Activated T-cell treated with anti-CD3 and anti-CD28 coated beads for 48 hours (primary cell): ENCODE results near the gene VSX1.

Experiments used
- DNase-seq: peaks from one replicate; pipeline ENCODE4 v3.0.0-alpha.2; 2020; ENCODE audit warnings: low read depth

VSX1 gene

DNA sequence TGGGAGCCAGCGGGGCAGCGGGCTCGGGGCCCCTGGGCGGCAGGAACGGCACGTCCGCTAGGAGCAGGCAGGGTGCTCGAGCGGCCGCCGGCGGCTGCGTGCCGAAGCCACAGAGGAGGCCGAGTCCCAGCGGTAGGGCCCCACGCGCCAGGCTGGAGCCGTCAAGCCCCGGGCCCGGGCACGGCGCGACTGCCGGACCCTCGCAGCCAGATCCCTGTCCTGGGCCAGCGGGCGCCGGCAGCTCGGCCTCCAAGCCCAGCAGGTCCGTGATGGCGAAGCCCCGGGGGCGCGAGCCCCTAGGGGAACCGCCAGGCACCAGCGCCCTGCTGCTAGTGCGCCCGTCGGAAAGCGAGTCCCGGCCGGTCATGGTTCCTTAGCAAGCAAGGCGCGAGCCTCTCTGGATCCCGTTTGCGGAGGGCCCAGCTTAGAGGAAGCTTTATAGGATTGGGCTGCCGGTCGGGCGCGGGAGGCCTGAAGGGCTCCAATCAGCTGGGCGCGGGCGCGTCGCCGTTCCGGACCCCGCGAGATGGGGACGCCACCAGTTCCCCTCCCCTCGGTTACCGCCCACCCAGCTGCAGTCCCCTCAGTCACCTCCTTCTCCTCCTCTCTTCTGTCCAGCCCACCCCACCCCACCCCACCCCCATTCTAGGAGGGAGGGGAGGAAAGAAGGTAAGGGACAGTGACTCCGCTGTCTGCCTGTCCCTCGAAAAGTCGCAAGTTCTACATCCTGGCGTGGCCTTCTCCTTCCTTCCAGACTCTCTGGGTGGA lies at the start of gene VSX1:
TSS of gene VSX1 (minus strand) at position 412 of the 768 bp plus-strand sequence. CDS start at position 367, 45 bp downstream.
- no peak for DNase-seq

DNA sequence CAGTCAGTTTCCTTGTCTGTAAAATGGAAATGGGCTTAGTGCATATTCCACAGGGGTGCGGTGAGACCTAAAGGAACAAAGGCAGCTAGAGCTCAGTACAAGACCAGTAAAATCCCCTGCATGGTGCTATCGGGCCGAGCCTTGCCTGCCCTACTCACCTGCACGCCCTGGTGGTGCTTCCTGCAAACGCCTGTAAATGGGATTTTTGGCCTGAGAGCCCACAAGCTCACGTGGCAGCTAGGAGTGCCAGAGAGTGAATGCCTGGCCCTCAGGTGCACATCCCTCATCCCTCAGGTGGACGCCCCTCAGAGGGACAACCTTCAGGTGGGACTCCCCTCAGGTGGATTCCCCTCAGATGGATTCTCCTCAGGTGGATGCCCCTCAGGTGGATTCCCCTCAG lies 48.0 kb upstream of the VSX1 start:
- DNase-seq, result no peak

DNA sequence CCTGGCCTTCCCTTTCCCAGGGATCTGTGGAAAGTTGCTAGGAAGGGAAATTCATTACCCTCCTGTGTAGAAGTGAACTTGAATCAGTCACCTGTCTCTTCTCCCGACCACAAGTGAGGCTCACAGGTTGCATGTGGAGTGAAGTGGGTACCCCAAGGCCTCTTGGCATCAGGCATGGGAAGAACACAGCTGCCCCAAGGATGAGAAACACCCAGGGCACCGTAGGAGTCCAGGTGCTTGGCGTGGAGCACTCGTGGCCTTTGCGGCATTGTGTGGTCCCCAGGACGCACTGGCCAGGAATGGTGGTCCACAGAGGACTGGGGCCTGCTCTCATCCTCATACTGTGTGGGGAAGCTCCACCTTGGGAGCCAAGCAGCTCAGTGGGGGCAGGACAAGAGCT lies 47.5 kb upstream of the VSX1 start:
- no peak for DNase-seq

DNA sequence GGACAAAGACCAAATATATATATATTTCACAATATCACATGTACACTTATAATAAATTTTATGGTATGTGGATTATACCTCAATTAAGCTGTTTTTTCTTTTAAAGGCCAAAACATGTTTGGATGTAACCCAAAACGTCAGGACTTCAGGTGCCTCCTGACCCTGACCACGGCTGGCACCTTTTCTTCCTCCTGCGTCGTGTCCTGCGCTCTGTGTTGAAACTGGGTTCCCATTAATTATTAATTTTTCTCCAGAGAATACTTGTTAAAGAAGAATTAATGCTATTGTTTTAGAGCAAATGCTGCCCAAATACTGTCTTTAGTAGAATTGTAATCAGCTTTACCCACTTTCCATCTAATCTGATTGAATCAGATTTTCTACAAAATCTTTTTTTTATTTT lies 46.7 kb upstream of the VSX1 start:
- no peak for DNase-seq

DNA sequence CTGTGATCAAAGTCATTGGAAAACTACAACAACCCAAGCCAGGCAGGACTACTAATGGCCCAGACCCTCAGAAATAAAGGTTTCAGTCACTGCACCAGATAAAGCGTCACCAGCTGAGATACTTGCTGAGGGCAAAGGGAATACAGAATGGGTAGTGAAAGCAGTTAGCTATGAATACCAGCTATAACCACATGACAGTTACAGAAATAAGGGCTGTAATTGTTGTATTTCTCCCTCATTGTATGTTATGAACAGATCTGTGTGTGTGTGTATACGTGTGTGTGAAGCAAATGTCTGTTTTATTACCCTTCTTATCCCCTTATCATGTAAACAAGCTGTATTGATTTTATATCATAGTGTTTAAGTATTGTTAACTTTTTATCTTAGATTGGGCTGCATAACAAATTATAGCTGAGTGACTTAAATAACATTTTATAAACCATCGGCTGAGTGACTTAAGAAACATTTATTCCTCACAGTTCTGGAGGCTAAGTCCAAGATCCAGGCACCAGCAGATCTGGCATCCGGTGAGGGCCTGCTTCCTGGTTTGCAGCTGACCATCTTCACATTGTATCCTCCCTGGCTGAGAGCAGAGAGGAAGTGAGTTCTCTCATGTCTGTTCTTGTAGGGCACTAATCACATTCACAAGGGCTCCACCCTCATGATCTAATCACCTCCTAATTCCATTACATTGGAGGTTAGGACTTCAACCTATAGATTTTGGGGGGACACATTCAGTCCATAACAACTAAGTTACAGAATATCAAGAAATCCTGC lies 46.0 kb upstream of the VSX1 start:
- no peak for DNase-seq

DNA sequence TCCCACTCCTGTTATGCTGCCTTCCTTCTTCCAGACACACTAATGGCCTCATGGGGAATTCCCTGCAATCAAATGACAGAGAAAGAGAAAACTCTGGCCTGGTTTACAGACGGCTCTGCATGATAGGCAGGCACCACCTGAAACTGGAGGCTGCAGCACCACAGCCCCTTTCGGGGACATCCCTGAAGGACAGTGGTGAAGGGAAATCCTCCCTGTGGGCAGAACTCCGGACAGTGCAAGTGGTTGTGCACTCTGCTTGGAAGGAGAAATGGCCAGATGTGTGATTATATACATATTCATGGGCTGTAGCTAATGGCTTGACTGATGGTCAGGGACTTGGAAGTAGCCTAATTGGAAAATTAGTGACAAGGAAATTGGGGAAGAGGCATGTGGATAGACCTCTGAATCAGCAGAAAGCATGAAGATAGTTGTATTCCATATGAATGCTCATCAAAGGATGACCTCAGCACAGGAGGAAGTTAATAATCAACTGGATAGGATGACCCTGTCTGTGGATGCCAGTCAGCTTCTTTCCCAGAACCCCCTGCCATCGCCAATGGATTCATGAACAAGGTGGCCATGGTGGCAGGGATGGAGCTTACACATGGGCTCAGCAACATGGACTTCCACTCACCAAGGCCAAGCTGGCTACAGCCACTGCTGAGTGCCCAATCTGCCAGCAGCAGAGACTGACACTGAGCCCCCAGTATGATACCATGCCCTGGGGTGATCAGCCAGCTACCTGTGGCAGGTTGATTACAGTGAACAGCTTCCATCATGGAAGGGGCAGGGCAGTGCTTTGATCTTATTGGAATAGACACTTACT lies 44.5 kb upstream of the VSX1 start:
- DNase-seq, result no peak

DNA sequence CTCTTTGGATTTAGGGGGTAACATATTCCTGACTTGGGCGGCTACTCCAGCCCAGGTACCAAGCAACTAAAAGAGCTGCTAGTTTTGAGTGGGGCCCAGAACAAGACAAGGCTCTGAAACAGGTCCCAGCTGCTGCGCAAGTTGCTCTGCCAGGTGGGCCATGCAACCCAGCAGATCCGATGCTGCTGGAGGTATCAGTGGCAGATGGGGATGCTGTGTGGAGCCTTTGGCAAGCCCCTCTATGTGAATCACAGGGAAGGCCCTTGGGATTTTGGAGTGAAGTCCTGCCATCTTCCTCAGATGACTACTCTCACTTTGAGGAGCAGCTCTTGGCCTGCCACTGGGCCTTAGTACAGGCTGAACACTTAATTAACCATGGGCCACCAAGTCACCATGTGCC lies 43.7 kb upstream of the VSX1 start:
- no peak for DNase-seq

DNA sequence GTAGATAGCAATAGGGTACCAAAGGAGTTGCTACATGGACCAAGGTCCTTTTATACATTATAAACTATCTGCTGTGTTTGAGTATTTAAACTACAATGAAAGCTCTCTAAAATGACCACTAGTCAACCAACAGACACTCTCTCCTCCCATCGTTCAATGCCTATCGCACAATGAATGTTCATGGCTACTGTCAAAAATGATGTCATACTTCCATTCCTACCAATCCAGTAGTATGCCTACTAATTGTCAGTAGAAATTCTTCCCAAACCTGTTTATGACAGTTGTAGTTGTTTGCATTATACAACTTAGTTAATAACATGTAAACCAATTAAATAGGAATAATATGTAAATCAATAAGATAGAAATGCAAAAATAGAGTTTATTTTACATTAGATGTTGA lies 39.0 kb upstream of the VSX1 start:
- DNase-seq, result no peak

DNA sequence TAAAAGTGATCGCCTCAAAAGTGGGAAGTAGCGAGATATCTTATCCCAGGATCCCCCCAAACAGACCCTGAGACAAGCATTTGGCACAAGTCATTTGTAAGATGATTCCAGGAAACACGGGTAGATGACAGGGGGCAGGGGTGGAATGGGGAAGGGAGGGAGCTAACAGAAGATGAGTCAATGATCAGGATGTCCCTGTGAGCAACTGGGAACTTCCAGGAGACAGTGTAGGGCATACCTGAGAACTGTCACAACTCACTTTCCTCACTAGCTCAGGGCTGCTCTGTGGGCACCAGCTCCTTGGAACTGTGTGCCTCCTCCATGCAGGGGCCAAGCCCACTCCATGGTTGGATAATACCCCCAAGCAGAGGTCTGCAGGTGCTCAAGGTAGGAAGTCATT lies 38.5 kb upstream of the VSX1 start:
- DNase-seq, result no peak

DNA sequence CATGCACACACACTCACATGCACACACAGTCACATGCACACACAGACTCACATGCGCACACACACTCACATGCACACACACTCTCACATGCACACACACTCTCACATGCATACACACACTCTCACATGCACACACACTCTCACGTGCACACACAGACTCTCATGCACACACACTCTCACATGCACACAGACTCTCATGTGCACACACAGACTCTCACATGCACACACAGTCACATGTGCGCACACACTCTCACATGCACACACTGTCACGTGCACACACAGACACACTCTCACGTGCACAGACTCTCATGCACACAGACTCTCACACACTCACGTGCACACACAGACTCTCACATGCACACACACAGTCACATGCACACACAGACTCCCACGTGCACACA lies 36.6 kb upstream of the VSX1 start:
- DNase-seq, result no peak

DNA sequence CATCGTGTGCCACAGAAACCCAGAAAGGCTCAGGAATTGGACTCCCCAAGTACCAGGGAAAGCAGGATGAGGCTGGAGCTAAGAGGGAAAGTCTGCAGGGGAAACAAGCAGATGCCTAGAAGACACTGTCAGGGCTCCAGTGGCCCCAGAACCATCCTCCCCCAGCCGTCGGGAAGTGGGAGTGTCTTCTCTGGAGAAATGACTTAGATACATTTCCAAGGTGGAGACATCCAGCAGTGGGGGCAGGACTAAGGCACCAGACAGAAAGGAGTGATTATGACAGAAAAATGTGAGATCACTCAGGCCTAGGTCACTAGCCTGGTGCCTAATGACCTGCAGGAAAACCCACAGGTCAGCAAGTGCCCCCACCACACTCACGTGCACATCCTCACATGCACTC lies 36.0 kb upstream of the VSX1 start:
- no peak for DNase-seq

DNA sequence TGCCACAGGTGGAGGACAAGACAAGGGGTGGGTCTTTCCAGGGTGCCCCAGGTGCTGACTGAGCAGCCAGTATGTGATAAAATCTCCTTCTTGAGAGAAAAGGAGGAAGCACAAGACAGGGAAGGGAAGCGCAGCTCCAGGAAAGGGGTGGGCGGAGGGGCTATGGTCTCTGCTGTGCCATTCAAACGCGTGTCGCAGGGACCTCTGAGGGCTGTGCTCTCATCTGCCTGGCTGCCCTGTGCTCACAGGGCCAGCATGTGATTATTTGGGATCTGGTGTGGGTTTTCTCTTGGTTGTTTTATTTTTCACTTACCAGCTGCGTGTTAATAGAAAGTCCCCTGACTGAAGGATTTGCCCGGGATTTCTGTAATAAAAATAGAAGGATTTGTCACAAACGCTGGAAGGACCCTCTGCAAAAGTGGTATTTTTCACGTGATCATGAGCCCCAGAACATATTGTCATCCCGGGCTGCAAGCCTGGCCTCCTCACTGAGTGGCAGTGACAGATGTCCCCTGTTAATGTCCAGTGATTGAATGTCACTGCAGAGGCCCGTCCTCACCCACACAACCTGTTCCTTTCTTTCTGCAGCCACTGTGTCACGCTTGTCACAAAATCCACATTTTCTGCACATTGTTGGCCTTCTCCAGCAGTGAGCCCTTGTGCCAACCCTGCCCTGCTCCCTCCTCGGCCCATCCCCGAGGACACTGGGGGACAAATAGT lies 35.0 kb upstream of the VSX1 start:
- DNase-seq, result no peak

DNA sequence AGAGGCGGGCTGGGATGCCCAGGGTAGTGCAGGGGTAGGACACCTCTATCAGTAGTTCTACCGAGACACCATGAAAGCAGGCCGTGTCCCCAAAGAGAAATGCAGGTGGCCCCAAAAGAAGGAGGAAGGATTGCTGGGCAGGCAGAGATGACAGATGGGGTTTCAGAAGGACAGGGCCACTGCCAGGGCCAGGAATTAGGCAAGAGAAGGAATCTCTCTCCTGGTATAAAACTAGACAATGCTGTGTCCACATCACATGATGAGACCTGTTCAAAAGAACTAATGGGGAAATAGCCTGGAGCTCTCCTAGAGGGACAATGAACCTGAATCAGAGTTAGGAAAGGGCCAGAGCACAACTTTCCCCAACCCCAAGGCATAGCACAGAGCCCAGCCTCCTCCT lies 21.6 kb upstream of the VSX1 start:
- no peak for DNase-seq

DNA sequence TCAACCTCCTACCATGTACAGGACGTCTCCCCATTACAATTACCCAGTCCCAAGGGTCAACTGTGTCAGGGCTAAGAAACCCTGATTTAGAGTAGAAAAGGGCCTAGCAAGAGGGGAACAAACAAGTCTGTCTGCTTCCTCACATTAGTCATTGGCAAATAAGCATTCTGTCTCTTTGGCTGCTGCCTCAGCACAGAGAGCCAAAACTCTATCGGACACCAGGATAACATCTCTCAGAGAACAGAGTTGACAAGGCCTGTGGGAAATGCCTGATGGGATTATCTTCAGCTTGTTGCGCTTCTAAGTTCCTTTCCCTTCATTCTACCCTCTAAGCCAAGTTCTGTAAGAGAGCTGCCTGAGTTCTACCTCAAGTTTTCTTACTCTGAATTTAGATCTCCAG lies 19.0 kb upstream of the VSX1 start:
- no peak for DNase-seq

DNA sequence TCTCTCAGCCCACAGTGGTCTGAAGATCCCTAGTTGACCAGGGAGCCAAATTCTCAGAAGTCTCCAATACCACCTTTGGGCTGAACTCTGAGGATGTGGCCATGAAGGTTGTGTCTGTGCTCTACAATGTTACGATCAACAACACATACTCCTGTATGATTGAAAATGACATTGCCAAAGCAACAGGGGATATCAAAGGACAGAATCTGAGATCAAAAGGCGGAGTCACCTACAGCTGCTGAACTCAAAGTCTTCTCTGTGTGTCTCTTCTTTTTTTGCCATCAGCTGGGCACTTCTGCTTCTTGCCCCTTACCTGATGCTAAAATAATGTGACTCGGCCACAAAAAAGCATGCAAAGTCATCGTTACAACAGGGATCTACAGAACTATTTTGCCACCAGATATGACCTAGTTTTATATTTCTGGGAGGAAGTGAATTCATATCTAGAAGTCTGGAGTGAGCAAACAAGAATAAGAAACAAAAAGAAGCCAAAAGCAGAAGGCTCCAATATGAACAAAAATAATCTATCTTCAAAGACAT lies 17.7 kb upstream of the VSX1 start:
- DNase-seq, result no peak

DNA sequence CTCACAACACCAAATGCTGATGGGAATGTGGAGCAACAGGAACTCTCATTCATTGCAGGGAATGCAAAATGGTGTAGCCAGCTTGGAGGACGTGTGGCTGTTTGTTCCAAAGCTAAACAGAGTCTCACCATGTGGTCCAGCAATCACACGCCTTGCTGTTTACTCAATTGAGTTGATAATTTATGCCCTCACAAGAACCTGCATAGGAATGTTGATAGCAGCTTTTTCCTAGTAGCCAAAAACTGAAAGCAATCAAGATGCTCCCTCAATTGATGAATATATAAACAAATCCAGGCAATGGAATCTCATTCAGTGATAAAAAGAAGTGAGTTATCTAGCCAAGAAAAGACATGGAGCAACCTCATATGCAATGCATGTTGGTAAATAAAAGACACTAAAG lies 15.6 kb upstream of the VSX1 start:
- DNase-seq, result no peak

DNA sequence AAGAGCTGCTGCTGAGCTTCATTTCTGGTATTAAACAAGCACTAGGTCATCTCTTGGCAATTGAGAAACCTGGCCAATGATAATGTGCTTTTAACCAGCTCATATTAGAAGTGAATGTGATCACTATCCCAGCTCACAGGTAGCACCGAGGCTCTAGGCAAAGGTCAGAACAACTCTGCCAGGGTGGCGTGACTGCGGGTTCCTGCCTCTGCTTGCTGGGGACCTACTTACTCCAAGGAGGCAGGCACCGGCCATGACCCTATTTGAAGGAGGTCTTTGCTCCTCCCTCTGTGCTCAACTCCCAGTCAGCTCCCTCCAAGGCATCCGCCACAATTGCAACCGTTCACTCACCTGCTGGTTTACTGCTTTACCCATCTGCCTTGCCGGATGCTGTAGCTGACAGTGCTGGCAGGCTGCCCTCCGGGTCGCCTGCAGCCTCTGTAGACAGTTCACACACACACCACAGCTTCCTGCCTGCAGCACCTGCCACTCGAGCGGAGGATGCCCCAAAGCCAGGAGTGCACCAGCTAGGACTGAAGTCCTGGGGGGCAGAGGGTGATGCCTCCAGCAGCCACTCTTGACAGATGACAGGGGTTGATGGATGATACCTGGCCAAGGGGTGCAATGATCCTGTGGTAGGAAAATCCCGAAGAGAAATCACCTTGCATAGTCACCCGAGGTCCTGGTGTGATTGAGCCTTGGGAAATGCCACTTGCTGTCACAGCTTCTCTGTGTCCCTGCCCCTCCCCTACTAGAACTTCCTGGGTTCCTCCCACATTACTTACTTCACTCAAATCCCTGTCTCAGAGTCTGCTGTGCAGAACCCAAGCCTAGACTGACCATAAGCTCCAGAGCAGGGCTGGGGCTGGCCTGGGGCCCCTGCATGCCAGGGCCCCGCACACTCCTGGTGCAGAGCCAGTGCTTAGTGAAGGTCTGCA lies 8.8 kb upstream of the VSX1 start:
- DNase-seq, result peak; percentile 44

DNA sequence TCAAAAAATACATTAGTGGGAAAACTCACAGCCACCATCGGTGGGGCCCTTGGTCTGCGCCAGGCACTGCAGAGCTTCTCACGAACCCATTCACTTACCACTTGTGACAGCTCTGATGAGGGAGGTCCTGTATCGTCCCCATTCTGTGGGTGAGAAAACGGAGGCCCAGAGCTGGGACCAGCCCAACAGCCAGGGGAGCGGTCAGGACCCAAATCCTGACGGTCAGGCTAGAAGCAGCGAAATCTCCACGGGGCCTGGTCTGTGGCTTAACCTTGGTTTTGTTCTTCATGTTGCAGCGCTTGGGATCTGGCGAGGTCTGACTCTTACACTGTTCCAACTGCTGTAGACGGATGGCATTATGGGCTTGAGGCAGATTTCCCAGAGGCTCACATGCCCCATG lies 7.7 kb upstream of the VSX1 start:
- DNase-seq, result no peak

DNA sequence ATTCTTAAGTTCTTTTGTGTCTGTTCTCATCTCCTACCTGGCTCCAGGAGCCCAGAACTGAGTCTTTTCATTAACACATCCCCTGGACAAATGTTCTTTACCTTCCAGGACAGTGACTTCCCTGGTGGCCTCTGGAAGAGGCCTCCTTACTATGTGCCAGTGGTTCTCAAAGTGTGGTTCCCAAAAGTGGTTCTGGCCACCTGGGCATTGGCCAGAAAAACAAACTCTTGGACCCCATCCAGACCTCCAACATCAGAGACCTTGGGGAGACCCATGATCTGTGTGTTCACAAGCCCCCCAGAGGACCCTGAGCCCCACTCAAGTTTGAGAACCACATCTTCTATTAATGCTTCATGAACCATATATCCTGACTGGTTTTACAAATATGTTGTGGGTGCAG lies 7.2 kb upstream of the VSX1 start:
- DNase-seq, result no peak

DNA sequence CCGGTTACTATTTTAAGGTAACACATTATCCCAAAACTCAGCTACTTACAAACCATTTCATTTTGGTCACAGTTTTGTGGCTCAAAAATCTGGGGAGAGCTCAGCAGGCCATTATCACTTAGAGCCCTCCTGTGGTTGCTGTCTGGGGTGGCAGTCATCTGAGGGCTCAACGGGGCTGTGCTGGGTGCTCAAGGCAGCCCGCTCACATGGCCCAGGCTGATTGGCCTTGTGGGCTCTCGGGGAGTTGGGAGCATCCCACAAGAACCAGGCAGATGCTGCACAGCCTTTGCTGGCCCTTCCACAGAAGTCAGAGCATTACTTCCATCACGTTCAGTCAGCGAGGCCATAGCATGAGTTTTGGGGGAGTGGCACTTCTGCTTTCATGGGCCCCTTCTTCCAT lies 6.3 kb upstream of the VSX1 start:
- no peak for DNase-seq
